Activated CD8-positive, alpha-beta T cell treated with anti-CD3 and anti-CD28 coated beads, Interleukin-2, amount 10 ng/mL, durations not matched to agents 7 days and 5 days (primary cell): ENCODE data around the gene SSBP1. TPM values are rescaled to one million over a fixed set of nuclear protein-coding genes. Genes with fewer than 3 reads are reported as not detected.
A peak's percentile ranks its signal among the peaks of the same experiment; 100 is the strongest.
"Not testable (repeated sequence)": the region's sequence is repeated elsewhere in the genome, so short reads cannot be mapped to it uniquely, and the experiment has no call there.

Experiments used
- ATAC-seq: fragments of 150-1000 bp; cut with Tn5 transposase; one replicate; pipeline ENCODE4 v1.10.0; 2021; ENCODE audit warnings: moderate library complexity
- CTCF ChIA-PET: fragments of 350-600 bp; sonication (Branson Sonifier 250); formaldehyde crosslinking; loops from one replicate; lab custom pipeline; 2021; ENCODE audit warnings: antibody characterized with exemption; lab: Charles Lee
- POLR2A ChIA-PET: fragments of 350-600 bp; sonication (Branson Sonifier 250); formaldehyde crosslinking; loops from one replicate; lab custom pipeline; 2021; ENCODE audit warnings: antibody characterized with exemption; lab: Charles Lee
- DNase-seq: peaks from one replicate; pipeline ENCODE4 v3.0.0-alpha.2; 2020
- H3K27ac Mint-ChIP-seq: one replicate; pipeline ENCODE4 v1.8.0; 2021; ENCODE audit warnings: mild to moderate bottlenecking, mixed read lengths
- H3K27me3 Mint-ChIP-seq: one replicate; pipeline ENCODE4 v1.8.0; 2021; ENCODE audit warnings: low read depth, mixed read lengths
- H3K36me3 Mint-ChIP-seq: one replicate; pipeline ENCODE4 v1.8.0; 2021; ENCODE audit warnings: low read depth, mixed read lengths
- H3K4me1 Mint-ChIP-seq: one replicate; pipeline ENCODE4 v1.8.0; 2021; ENCODE audit warnings: low read depth, mixed read lengths
- H3K4me3 Mint-ChIP-seq: one replicate; pipeline ENCODE4 v1.8.0; 2021; ENCODE audit warnings: mild to moderate bottlenecking, mixed read lengths
- H3K9me3 Mint-ChIP-seq: one replicate; pipeline ENCODE4 v1.8.0; 2022; ENCODE audit warnings: mixed read lengths; ENCODE audit not compliant: insufficient read depth
- total RNA-seq, 2 experiments: library from RNA; stranded (reverse); gene quantifications; one replicate each; pipeline ENCODE4 v1.2.3, GENCODE V29; 2021

SSBP1 gene, protein sequence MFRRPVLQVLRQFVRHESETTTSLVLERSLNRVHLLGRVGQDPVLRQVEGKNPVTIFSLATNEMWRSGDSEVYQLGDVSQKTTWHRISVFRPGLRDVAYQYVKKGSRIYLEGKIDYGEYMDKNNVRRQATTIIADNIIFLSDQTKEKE
- total RNA-seq: 100 to 1,000 TPM; 138 to 140 TPM

GRCh38 chr7:141737836-141738591 is at the start of gene SSBP1:
Gene SSBP1 (plus strand): TSS chr7:141738358. CDS start chr7:141739167, 809 bp downstream.
- H3K9me3 Mint-ChIP-seq: no peaks in the 10 kb centered on the region

DNA sequence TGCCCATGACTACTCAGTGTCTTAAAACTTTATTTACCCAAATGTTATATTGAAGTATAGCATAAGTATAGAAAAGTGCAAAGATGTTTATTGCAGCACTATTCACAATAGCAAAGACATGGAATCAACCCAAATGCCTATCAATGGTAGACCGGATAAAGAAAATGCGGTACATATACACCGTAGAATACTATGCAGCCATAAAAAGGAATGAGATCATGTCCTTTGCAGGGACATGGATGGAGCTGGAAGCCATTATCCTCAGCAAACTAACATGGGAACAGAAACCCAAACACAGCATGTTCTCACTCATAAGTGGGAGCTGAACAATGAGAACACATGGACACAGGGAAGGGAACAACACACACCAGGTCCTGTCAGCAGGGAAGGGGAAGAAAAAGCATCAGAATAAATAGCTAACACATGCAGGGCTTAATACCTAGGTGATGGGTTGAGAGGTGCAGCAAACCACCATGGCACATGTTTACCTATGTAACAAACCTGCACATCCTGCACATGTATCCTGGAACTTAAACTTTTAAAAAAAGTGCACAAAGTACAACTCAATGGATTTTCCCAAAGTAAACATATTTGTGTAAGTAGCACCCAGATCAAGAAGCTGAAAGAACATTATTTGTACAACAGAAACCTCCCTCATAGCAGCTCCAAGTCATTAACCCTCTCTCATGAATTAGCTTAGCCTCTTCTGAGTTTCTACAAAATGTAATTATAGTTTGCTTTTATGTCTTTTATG is 48.9 kb upstream of the SSBP1 start:
- H3K27me3 Mint-ChIP-seq, H3K4me3 Mint-ChIP-seq, H3K9me3 Mint-ChIP-seq, DNase-seq, H3K27ac Mint-ChIP-seq, ATAC-seq: not testable (repeated sequence)
- peaks cover 14% of the 10 kb centered on the region for H3K4me1 Mint-ChIP-seq
- peaks cover 20% of the 10 kb centered on the region for H3K36me3 Mint-ChIP-seq
- POLR2A ChIA-PET: interaction anchor here (0.6 to 1.4 kb wide), 4 partner anchors 8 to 138 kb away, joined by 3 to 5 read pairs (median 4); partner anchors contain the start of genes AGK and SSBP1
- CTCF ChIA-PET: interaction anchor here (1.3 to 2.7 kb wide), 4 partner anchors 15 to 96 kb away, joined by 3 to 8 read pairs (median 5); partner anchors contain the start of genes SSBP1 and WEE2

More at GRCh38 chr7:141737836-141738591, at the start of gene SSBP1:
- Mint-ChIP-seq H3K36me3 (peaks cover 33% of the 10 kb centered on the region), H3K27me3 (no peaks in the 10 kb centered on the region), H3K4me1 (peaks cover 31% of the 10 kb centered on the region), H3K4me3 (peak within 1 kb of the TSS; percentile 94), H3K27ac (peak within 1 kb of the TSS; percentile 99)
- CTCF ChIA-PET: interaction anchor here (0.7 to 11.7 kb wide), 38 partner anchors 9 to 1651 kb away, joined by 3 to 187 read pairs (median 5); partner anchors contain the start of genes AGK, DENND11, MRPS33 and WEE2
- peak; percentile 95 for DNase-seq
- ATAC-seq: peak; percentile 90
- POLR2A ChIA-PET: interaction anchor here (0.6 to 5.9 kb wide), 18 partner anchors 9 to 1621 kb away, joined by 3 to 40 read pairs (median 4); partner anchors contain the start of genes DENND11 and MRPS33

DNA sequence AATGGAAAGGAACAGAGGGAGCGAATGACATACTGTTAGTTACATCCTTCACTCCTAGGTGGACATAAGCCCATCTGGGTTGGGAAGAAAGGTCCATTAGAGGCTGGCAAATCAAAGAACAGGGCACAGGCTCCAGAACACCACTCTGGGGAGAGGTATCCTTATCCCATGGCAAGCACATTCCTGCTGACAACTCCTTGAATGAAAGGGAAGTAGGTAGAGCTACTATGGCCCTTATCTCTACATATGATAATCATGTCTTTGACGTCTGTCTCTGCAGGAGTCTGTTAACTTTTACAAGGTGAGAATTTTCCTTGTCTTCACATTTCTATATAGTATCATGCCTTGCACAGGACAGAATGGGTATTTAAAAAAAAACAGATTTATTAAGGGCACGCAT is 46.6 kb upstream of the SSBP1 start:
- DNase-seq (no peak), ATAC-seq (no peak)
- POLR2A ChIA-PET: no interaction called here
- no peaks in the 10 kb centered on the region for H3K27me3 Mint-ChIP-seq
- H3K36me3 Mint-ChIP-seq: peaks cover 14% of the 10 kb centered on the region
- H3K4me3 Mint-ChIP-seq: no peak overlapping the region
- H3K27ac Mint-ChIP-seq: no peak overlapping the region
- H3K4me1 Mint-ChIP-seq: peaks cover 9% of the 10 kb centered on the region
- H3K9me3 Mint-ChIP-seq: no peaks in the 10 kb centered on the region
- CTCF ChIA-PET: interaction anchor here (2.1 kb wide), 1 partner anchor 46 kb away, joined by 5 read pairs; the partner anchor contains the start of gene SSBP1

- ATAC-seq (no peak), DNase-seq (no peak)
- Mint-ChIP-seq H3K9me3 (no peaks in the 10 kb centered on the region), H3K4me1 (peaks cover 7% of the 10 kb centered on the region), H3K36me3 (peaks cover 11% of the 10 kb centered on the region), H3K27me3 (no peaks in the 10 kb centered on the region), H3K4me3 (no peak overlapping the region), H3K27ac (no peak overlapping the region)
- ChIA-PET POLR2A (no interaction called here), CTCF (interaction anchor here (2.1 kb wide), 1 partner anchor 46 kb away, joined by 5 read pairs; the partner anchor contains the start of gene SSBP1)
Measured at GRCh38 chr7:141691961-141692360, 46.2 kb upstream of the SSBP1 start.

DNA sequence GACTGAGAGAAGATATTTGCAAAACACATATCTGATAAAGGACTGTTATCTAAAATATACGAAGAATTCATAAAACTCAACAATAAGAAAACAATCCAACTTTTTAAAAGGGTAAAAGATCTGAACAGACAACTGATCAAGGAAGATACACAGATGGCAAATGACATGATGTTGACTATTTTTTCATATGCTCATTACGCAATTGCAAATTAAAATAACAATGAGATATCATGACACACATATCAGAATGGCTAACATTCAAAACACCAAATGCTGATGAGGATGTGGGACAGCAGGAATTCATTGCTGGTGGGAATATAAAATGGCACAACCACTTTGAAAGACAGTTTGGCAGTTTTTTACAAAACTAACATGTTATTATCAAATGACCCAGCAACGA is 45.1 kb upstream of the SSBP1 start:
- Mint-ChIP-seq H3K4me1 (peaks cover 5% of the 10 kb centered on the region), H3K4me3 (no peak overlapping the region), H3K9me3 (no peaks in the 10 kb centered on the region), H3K36me3 (peaks cover 8% of the 10 kb centered on the region), H3K27ac (no peak overlapping the region), H3K27me3 (no peaks in the 10 kb centered on the region)
- ChIA-PET CTCF (interaction anchor here (1.0 to 2.1 kb wide), 3 partner anchors 10 to 45 kb away, joined by 3 to 5 read pairs (median 4); partner anchors contain the start of gene SSBP1), POLR2A (no interaction called here)
- ATAC-seq (no peak), DNase-seq (no peak)

DNA sequence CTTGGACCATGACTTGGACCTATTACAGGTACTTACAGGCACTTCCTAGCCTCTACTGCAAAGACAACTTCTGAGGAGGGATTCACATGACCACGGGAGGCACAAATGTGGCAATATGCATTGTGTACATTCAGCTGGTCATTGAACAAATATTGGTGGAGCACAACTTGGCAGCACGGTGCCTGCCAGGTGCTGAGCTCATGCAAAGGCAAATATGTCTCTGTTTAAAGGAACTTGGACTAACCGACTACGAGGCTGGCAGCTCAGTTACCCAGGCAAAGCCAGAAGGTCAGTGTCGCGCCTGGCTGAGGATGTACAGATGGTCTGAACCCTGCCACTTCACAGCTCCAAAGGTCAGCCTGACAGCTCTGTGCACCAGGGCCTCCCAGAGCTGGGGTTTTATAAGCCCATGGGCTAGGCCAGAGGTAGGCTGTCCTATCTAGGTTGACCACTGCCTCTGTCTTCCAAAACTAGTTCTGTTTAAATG is 42.3 kb upstream of the SSBP1 start:
- Mint-ChIP-seq H3K4me1 (peaks cover 30% of the 10 kb centered on the region), H3K36me3 (peaks cover 17% of the 10 kb centered on the region), H3K27ac (no peak overlapping the region), H3K4me3 (no peak overlapping the region), H3K27me3 (peaks cover 2% of the 10 kb centered on the region), H3K9me3 (no peaks in the 10 kb centered on the region)
- ChIA-PET CTCF (interaction anchor here (1.6 to 1.7 kb wide), 2 partner anchors 41 to 42 kb away, joined by 6 to 8 read pairs; partner anchors contain the start of gene SSBP1), POLR2A (interaction anchor here (1.1 kb wide), 1 partner anchor 25 kb away, joined by 3 read pairs; no protein-coding TSS in a partner anchor)
- DNase-seq (no peak), ATAC-seq (no peak)

DNA sequence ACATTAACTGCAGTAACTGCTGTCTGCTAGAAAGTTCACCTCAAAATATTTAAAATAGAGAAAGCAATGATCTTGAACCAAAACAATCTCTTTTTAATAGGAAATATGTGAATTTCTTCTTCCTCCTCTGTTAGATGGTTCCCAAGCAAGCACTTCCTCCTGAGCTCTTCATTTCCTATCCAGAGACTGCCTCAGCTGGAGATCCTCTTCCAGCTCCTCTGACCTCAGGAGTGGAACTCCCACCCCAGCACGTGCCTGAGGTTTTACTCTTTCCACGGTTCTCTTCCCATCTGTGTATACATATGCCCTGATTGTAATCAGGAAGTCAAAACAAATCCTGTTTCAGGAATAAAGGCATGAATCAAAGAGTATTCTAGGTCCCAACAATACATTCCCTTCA is 41.8 kb upstream of the SSBP1 start:
- Mint-ChIP-seq H3K36me3 (peaks cover 17% of the 10 kb centered on the region), H3K27ac (no peak overlapping the region), H3K9me3 (no peaks in the 10 kb centered on the region), H3K4me3 (no peak overlapping the region), H3K27me3 (peaks cover 2% of the 10 kb centered on the region), H3K4me1 (peaks cover 32% of the 10 kb centered on the region)
- DNase-seq (no peak), ATAC-seq (no peak)
- CTCF ChIA-PET: interaction anchor here (1.6 to 1.7 kb wide), 2 partner anchors 42 kb away, joined by 6 to 8 read pairs; partner anchors contain the start of gene SSBP1
- POLR2A ChIA-PET: interaction anchor here (1.1 kb wide), 1 partner anchor 25 kb away, joined by 3 read pairs; no protein-coding TSS in a partner anchor

DNA sequence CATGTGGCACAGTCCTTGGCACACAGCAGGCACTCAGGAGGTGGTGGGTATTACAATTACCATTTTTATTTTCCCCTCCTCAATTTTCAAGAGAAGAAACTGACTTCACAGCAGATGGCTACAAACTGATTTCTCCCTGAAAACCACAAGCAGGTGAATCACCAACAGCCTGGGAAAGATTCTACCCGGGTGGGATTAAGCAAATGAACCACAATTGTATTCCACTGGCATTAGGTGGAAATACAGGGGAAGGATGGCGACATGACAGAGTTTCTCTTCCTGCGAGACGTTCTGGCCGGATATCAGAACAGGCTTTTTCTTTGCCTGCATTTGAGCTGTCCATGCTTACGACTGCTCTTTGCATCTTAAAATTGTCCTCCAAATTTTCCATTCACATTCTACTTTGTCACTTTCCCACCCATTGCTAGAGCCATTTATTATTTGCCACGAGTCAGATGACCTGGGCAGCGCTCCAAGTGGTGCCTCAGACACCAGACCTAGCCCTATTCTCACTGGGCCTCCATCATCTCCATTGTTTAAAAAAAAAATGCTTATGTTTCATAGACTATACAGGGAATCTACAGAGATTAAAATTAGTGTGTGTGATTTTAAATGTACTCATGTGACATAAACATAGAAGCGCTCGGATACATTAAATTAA is 40.8 kb upstream of the SSBP1 start:
- H3K4me1 Mint-ChIP-seq: peaks cover 33% of the 10 kb centered on the region
- H3K27ac Mint-ChIP-seq: no peak overlapping the region
- POLR2A ChIA-PET: interaction anchor here (2.3 kb wide), 1 partner anchor 40 kb away, joined by 7 read pairs; no protein-coding TSS in a partner anchor
- H3K27me3 Mint-ChIP-seq: peaks cover 2% of the 10 kb centered on the region
- ATAC-seq: no peak
- no peaks in the 10 kb centered on the region for H3K9me3 Mint-ChIP-seq
- no peak overlapping the region for H3K4me3 Mint-ChIP-seq
- CTCF ChIA-PET: interaction anchor here (1.7 to 6.5 kb wide), 2 partner anchors 40 to 43 kb away, joined by 6 to 45 read pairs; partner anchors contain the start of gene SSBP1
- peaks cover 17% of the 10 kb centered on the region for H3K36me3 Mint-ChIP-seq
- no peak for DNase-seq

- ATAC-seq (no peak), DNase-seq (no peak)
- Mint-ChIP-seq H3K9me3 (no peaks in the 10 kb centered on the region), H3K27me3 (peaks cover 6% of the 10 kb centered on the region), H3K36me3 (peaks cover 17% of the 10 kb centered on the region), H3K27ac (peak overlapping the region; percentile 62), H3K4me1 (peaks cover 37% of the 10 kb centered on the region), H3K4me3 (no peak overlapping the region)
- CTCF ChIA-PET: interaction anchor here (0.6 to 6.5 kb wide), 3 partner anchors 39 to 1221 kb away, joined by 3 to 45 read pairs (median 4); partner anchors contain the start of gene SSBP1
- POLR2A ChIA-PET: interaction anchor here (0.6 to 2.3 kb wide), 2 partner anchors 39 to 40 kb away, joined by 3 to 7 read pairs; no protein-coding TSS in a partner anchor
Measured at GRCh38 chr7:141698247-141699015, 39.7 kb upstream of the SSBP1 start.

DNA sequence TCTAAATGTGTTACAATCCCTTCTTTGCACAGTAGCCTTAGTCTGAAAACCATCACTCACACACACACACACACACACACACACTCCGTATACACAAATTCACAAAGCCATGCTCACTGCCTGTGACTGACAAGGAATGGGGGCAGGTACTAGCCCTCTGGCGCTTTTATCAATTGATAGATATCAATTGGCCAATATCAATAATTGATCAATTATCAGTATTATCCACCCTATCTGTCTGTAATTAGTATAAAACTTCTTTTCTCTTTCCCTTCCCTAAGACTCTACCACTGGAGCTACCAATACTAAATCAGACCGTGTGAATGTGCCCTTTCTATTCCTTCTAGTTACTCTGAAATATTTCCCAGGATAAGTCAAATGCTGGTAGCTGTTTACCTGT is 38.3 kb upstream of the SSBP1 start:
- Mint-ChIP-seq H3K27me3 (peaks cover 14% of the 10 kb centered on the region), H3K4me3 (peak overlapping the region; percentile 81), H3K27ac (no peak overlapping the region), H3K9me3 (no peaks in the 10 kb centered on the region), H3K36me3 (peaks cover 12% of the 10 kb centered on the region), H3K4me1 (peaks cover 37% of the 10 kb centered on the region)
- ChIA-PET CTCF (interaction anchor here (6.5 kb wide), 1 partner anchor 38 kb away, joined by 45 read pairs; the partner anchor contains the start of gene SSBP1), POLR2A (interaction anchor here (1.9 kb wide), 1 partner anchor 13 kb away, joined by 8 read pairs; no protein-coding TSS in a partner anchor)
- ATAC-seq (no peak), DNase-seq (no peak)
